NCI-H2227 treated with DMSO at 0.1 percent for 48 hours (cell line): ENCODE measurements around the gene USP32.
"Not testable (repeated sequence)": the region's sequence is repeated elsewhere in the genome, so short reads cannot be mapped to it uniquely, and the experiment has no call there.

Source experiments
- DNase-seq: peaks from one replicate; lab custom pipeline; 2025; lab: John Stamatoyannopoulos, UW

USP32 gene

DNA sequence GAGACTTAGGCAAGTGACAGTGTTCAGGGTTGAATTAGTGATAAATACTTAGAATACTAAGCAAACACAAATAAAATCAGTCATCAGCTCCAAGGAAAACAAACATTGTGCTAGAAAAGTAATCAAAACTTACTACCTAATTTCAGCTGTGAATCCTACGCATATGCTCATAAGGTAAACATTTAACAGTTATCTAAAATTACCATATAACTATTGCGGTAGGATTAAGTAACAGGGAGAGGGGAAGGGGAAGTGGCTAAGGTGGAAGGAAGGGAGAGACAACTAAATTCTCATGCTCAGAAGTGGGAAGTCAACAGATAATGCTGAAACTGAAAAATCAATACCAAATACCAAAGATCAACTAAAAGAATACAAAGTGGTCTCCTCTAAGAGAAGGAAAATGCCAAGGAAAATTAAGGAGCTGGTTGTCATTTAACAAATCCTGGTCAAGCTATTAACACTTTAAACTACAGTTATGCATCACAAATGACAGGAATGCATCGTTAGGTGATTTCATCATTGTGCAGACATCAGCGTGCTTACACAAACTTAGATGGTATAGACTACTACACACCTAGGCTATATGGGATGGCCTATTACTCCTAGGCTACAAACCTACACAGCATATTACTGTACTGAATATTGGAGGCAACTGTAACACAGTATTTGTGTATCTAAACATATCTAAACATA, 20.0 kb downstream of the USP32 start:
- DNase-seq: no peak

DNA sequence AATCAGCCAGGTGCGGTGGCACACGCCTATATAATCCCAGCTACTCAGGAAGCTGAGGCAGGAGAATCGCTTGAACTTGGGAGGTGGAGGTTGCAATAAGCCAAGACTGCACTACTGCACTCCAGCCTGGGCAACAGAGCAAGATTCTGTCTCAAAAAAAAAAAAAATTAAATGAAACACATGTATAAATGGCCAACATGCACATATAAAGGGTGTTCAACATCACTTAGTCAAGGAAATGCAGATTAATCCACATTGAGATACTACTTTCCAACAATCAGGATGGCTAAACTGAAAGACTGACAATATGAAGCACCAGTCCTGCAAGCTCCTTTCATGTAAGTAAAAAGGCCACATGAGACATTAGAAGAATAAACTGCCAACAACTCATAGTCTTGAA, 20.5 kb downstream of the USP32 start:
- DNase-seq: no peak

- DNase-seq: no peak
These were observed 22.2 kb downstream of the USP32 start for GRCh38 chr17:60369727-60370126.

GRCh38 chr17:60363700-60364405, 28.1 kb downstream of the USP32 start:
- DNase-seq: no peak

DNA sequence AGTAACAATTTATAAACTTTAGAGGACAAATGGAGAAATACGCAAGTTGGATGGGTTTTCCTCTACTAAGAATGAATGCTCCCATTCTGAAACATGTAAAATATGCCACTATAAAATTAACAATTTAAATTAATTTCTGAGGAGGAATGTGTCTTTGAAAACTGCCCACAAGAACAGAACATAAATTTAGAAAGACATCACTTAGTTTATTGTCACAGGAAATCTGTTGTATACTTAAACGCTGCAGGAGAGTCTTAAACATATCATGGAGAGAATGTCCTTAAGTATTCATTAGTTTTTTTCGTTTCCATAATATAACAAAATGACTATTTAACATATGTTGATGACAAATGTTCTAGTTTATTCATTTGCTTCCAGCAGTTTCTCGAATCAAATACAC, 29.6 kb downstream of the USP32 start:
- no peak for DNase-seq

GRCh38 chr17:60361889-60362288, 30.0 kb downstream of the USP32 start:
- no peak for DNase-seq

- DNase-seq: no peak
These were observed 32.5 kb downstream of the USP32 start for GRCh38 chr17:60359415-60359814.

DNA sequence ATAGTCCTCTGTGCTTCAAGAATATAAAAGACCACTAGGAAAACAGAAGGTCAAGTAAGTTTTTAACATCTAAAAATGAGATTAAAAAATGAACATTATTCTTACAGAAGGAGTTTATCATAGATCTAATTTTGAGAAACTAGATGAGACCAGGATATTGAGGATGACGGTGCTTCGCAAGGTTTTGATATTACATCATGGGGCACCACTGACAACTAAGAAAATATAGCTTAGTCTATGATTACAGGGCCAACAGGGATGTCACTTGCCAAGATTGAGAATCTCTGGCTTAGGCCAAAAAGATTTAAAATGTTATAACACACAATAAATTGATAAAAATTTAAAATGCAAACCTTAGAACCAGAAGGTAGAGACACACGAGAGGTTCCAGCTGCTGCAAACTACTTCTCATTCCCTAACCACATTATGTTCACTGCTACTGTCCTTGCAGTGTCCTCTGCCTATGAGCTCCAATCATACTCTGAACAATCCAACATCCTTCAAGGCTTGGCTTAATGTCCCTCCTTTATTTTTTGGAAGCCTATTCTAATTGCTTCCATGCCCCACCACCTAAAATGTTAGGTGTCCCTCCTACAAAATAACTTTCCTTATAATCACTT, 33.2 kb downstream of the USP32 start:
- no peak for DNase-seq

- no peak for DNase-seq
These were observed 35.0 kb downstream of the USP32 start for GRCh38 chr17:60356940-60357339.

GRCh38 chr17:60355663-60356594, 36.0 kb downstream of the USP32 start:
- DNase-seq: no peak

DNA sequence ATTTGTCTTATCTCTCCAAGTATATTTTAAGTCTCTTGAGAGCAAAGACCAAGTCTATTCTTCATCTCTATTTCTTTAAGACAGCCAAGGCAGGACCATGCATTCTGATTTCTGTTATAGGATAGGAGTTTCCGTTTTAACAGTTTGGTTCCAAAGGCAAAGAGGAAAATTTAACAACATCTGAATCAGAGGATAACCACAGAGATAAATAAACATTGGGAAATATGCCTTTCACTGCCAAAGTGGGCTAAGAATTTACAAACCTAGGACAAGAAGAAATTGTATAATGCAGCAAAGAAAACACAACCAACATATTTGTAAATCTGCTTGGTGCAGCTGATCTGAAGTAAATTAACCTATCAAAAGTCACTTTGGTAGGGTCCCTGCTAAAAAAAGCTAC, 37.7 kb downstream of the USP32 start:
- DNase-seq: no peak

DNA sequence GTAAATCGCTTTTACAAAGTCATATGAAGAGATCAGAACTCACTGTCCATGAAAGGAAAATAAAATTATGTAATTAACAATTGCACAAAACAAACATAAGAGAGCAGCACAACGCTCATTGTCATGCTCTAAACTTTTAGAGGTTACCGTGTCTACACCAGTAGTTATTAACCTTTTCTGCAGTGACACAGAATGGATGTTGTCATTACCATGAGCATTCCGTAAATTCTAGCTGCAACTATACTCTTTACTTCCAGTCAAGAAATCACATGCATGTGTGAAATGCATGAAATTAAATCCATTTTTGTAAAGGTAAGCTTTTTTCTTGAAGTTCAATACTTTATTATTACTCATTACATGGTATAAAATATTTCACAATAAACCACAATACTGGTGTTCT, 38.2 kb downstream of the USP32 start:
- no peak for DNase-seq

GRCh38 chr17:60352569-60352968, 39.4 kb downstream of the USP32 start:
- no peak for DNase-seq

DNA sequence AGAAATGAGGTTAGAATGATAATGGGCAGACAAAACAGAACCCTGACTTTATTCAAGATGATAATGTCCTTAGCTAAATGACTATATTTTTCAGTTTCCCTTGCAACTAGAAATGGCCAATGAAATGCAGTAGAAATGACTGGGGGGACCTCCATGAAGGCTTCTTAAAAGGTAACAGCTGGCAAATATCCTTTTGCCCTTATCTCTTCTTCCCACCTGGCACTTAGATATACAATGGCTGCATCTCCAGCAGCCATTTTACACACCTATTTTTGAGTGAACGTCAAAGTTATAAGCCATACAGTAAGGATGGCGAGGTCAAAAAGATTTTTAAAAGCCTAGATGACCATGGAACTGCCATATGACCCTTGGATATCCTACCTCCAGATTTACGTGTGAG, 39.9 kb downstream of the USP32 start:
- no peak for DNase-seq

GRCh38 chr17:60351012-60351695, 40.8 kb downstream of the USP32 start:
- DNase-seq: no peak

- no peak for DNase-seq
These were observed 43.3 kb downstream of the USP32 start for GRCh38 chr17:60348616-60349015.

GRCh38 chr17:60345233-60345632, 46.7 kb downstream of the USP32 start:
- DNase-seq: no peak

DNA sequence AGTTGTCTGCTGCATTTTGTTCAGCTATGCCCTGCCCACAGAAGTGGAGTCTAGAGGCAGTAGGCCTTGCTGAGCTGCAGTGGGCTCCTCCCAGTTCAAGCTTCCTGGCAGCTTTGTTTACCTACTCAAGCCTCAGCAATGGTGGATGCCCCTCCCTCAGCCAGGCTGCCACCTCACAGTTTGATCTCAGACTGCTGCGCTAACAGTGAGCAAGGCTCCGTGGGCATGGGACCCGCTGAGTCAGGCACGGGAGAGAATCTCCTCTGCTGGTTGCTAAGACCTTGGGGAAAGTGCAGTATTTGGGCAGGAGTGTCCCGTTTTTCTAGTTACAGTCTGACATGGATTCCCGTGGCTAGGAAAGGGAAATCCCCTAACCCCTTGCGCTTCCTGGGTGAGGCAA, 49.4 kb downstream of the USP32 start:
- not testable (repeated sequence) for DNase-seq

- DNase-seq: no peak
These were observed 56.6 kb downstream of the USP32 start for GRCh38 chr17:60335289-60335688.

DNA sequence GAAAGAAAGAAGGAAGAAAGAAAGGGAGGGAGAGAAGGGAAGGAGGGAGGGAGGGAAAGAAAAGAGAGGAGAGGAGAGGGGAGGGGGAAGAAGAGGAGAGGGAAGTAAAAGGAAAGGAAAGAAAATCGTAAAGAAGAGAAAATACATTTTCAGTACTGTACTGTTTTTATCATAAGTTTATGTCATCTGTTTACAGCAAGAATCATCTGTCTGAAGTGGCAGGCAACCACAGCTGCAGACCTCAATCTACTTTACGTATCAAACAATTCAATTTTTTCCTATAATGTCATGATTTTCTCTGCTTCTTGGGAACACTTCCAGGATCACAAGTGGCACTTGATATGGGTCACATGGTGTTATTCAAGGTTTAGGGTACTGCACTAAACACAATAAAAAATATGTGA, 58.3 kb downstream of the USP32 start:
- peak; percentile 24 for DNase-seq

DNA sequence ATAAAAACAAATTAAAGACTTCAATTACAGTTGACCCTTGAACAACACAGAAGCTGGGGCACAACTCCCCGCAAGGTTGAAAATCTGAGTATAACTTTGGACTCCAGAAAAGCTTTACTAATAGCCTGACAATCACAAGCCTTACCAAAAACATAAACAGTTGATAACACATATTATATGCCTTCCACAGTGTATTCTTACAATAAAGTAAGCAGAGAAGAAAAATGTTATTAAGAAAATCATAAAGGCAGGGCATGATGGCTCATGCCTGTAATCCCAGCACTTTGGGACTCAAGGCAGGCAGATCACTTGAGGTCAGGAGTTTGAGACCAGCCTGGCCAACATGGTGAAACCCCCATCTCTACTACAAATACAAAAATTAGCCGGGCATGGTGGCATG, 58.9 kb downstream of the USP32 start:
- not testable (repeated sequence) for DNase-seq

DNA sequence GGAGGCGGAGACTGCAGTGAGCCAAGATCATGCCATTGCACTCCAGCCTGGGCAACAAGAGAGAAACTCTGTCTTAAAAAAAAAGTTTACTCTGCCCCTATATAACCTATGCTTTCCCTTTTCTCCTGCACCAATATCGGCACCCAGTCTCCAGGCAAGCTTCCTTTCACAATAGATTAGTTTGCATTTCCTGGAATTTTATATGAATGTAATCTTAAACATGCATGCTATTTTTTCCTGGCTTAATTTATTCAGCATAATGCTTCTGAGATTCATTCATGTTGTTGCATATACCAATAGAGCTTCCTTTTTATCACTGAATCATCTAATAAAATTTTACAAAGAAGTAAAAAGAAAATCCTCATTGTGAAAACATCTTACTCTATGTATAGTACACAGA, 59.4 kb downstream of the USP32 start:
- DNase-seq: no peak
